ENCODE data around the gene GDF9.
"Not testable (repeated sequence)": the region's sequence is repeated elsewhere in the genome, so short reads cannot be mapped to it uniquely, and the experiment has no call there.

Gene GDF9

DNA sequence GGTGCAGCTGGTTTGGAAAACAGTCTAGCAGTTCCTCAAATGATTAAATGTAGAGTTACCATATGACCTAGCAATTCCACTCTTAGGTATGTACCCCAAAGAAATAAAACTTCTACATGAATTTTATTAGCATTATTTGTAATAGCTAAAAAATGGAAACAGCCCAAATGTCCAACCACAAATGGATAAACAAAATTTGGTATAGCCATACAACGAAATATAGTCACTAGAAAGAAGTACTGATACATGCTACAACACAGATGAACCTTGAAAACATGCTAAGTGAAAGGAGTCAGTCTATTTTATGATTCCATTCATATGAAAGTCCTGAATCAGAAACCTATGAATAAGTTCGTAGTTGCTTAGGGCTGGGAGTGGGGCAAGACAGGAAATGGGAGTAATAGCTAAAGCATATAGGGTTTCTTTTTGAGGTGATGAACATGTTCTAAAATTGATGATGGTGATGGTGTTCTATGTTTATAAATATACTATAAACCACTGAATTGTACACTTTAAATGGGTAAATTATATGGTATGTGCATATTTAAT, 6.3 kb downstream of the GDF9 start:
- TF ChIP-seq, protein P1, sequence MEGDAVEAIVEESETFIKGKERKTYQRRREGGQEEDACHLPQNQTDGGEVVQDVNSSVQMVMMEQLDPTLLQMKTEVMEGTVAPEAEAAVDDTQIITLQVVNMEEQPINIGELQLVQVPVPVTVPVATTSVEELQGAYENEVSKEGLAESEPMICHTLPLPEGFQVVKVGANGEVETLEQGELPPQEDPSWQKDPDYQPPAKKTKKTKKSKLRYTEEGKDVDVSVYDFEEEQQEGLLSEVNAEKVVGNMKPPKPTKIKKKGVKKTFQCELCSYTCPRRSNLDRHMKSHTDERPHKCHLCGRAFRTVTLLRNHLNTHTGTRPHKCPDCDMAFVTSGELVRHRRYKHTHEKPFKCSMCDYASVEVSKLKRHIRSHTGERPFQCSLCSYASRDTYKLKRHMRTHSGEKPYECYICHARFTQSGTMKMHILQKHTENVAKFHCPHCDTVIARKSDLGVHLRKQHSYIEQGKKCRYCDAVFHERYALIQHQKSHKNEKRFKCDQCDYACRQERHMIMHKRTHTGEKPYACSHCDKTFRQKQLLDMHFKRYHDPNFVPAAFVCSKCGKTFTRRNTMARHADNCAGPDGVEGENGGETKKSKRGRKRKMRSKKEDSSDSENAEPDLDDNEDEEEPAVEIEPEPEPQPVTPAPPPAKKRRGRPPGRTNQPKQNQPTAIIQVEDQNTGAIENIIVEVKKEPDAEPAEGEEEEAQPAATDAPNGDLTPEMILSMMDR (conservative IDR thresholded peaks at IDR 0.05): no peak
- no peak for TF ChIP-seq ZFX (IDR thresholded peaks at IDR 0.05)
- no peak overlapping the region for H3K27ac ChIP-seq

DNA sequence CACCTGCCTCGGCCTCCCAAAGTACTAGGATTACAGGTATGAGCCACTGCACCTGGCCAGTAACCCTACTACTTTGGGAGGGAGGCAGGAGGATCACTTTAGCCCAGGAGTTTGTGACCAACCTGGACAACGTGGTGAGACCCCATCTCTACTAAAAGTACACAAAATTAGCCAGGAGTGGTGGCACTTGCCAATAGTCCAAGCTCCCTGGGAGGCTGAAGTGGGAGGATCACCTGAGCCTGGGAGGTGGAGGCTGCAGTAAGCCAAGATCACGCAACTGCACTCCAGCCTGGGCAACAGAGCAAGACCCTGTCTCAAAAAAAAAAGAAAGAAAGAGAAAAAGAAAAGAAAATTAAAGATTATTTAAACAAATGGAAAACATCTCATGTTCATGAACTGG, 10.3 kb downstream of the GDF9 start:
- H3K27ac ChIP-seq: no peak overlapping the region
- TF ChIP-seq, protein P1 (conservative IDR thresholded peaks at IDR 0.05): no peak
- no peak for TF ChIP-seq ZFX (IDR thresholded peaks at IDR 0.05)

DNA sequence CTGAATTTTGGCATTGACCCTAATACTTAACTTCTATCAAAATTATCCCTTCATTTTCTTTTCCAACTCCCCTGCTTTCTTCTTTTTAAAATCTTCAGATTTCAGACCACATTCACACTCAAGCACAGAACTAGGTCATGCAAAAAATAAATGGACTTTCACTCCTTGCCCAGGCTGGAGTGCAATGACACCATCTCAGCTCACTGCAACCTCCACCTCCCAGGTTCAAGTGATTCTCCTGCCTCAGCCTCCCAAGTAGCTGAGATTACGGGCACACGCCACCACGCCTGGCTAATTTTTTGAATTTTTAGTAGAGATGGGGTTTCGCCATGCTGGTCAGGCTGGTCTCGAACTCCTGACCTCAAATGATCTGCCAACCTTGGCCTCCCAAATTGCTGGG, 11.3 kb downstream of the GDF9 start:
- not testable (repeated sequence) for H3K27ac ChIP-seq

DNA sequence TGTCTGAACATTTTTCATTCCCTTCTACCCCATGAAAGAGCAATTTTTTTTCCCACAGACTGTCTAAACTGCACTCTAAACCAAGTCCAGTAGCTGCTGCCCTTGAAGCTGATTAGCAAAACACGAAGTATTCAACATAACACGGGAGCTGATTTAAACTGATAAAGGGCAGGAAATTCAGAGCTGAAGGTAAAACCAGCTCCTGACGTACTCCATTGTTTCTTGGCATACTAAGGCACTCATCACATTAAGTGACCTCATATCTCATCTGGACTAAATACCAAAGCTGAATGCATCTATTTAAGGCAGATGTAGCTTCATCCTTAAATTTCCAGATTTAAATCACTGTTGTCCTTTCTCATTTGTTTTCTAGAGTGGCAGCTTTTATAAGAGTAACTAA, 12.0 kb downstream of the GDF9 start:
- TF ChIP-seq, protein P1 (conservative IDR thresholded peaks at IDR 0.05): no peak
- no peak for TF ChIP-seq ZFX (IDR thresholded peaks at IDR 0.05)
- no peak overlapping the region for H3K27ac ChIP-seq

DNA sequence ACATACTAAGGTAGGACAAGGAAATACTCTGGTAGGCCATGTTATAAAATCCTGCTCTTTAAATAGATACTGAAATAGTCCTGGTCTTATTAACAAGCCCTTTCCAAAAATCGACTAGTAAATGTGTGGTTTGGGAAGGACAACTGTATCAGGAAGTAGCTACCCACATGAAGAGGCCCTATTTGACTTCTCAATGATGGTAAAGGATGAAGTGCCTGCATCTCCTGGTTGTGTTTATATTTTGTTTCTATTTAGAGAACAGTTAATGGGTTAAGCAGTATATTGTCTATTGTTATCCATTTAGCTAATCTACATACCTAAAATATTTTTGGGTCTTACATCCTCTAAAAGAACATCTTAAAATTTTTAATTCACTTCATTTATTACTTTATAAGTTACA, 12.5 kb downstream of the GDF9 start:
- H3K27ac ChIP-seq: no peak overlapping the region
- no peak for TF ChIP-seq ZFX (IDR thresholded peaks at IDR 0.05)

DNA sequence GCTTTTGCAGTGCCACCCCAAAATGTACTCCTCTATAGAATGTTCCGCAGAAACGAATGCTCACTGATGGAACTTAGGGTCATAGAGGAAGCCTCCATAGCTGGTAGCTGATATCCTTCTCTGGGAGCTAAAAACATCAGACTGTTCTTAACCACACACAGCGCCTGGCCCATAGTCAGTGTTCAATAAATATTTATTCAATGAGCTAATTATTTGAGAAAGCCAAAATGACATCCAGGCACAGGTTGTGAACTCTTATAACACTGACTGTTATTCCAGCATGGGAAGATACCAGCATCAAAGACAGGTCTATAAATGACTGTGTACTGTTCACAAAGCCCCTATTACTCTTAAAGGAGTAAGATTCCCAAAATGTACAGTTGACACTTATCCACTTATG, 12.9 kb downstream of the GDF9 start:
- H3K27ac ChIP-seq: no peak overlapping the region
- no peak for TF ChIP-seq ZFX (IDR thresholded peaks at IDR 0.05)
- TF ChIP-seq, protein P1 (conservative IDR thresholded peaks at IDR 0.05): no peak

DNA sequence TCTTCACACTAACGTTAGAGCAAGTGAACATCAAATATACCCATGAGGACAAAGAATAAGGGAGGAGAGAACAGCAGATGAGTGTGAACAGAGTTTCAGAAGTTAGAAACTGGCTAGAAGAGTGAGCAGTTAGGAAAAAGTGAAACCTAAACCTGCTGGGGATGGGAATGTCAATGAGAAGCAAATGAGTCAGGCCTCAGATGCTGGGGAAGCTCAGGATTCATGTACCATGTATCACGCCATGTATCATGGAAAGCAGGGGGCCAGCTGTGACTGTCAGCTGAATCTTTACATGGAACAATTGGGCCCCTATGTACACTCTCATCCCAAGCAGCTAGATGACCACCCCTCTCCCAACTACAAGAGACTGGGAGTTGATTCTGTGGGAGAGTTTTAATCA, 16.2 kb downstream of the GDF9 start:
- H3K27ac ChIP-seq: no peak overlapping the region
- TF ChIP-seq, protein P1 (conservative IDR thresholded peaks at IDR 0.05): no peak
- TF ChIP-seq ZFX (IDR thresholded peaks at IDR 0.05): no peak

DNA sequence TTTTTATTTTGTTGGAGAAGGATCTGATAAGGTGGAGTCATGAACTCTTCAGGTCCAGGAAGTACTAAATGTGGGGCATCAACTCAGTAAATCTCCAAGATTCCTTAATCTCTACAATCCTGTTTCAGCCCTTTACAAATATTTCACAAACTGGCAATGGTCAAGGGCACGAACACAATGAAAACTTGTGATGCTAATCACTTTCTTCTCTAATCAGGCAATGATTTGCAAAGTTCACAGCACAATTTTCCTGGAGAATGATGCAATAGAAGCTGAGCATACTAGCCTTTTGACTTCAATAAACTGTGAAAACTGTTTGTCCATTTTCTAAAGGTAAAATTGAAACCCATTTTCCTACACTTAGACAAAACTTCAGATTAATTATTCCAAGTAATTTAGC, 16.9 kb downstream of the GDF9 start:
- H3K27ac ChIP-seq: no peak overlapping the region
- TF ChIP-seq ZFX (IDR thresholded peaks at IDR 0.05): no peak
- TF ChIP-seq, protein P1 (conservative IDR thresholded peaks at IDR 0.05): no peak

Data from C4-2B (cell line).